HepG2 (cell line): ENCODE data around the gene CHRM5. TPM values are rescaled to one million over a fixed set of nuclear protein-coding genes. Genes with fewer than 3 reads are reported as not detected.

Source experiments
- AHDC1 ChIP-seq: sonication (generic); formaldehyde crosslinking; IDR thresholded peaks from 2 replicates; pipeline ENCODE4 v1.5.1; 2020; ENCODE audit warnings: mild to moderate bottlenecking, missing genetic modification reagents, borderline replicate concordance
- FOXM1 ChIP-seq: sonication (generic); formaldehyde crosslinking; IDR thresholded peaks from 2 replicates; pipeline ENCODE4 v1.5.0; 2020; ENCODE audit warnings: missing genetic modification reagents
- KDM4B ChIP-seq: sonication (generic); formaldehyde crosslinking; IDR thresholded peaks from 2 replicates; pipeline ENCODE4 v1.4.0; 2020; ENCODE audit warnings: missing genetic modification reagents
- PHF8 ChIP-seq: sonication (generic); formaldehyde crosslinking; IDR thresholded peaks from 2 replicates; pipeline ENCODE4 v1.5.0; 2020; ENCODE audit warnings: missing genetic modification reagents
- PRDM15 ChIP-seq: sonication (generic); formaldehyde crosslinking; IDR thresholded peaks from 2 replicates; pipeline ENCODE4 v1.4.0; 2020; ENCODE audit warnings: missing genetic modification reagents
- ZFP82 ChIP-seq: sonication (generic); formaldehyde crosslinking; IDR thresholded peaks from 2 replicates; pipeline ENCODE4 v1.5.1; 2020; ENCODE audit warnings: mild to moderate bottlenecking, missing genetic modification reagents, borderline replicate concordance
- ZKSCAN5 ChIP-seq: sonication (generic); formaldehyde crosslinking; IDR thresholded peaks from 2 replicates; pipeline ENCODE4 v1.5.1; 2020; ENCODE audit warnings: mild to moderate bottlenecking, missing genetic modification reagents
- ZNF121 ChIP-seq: sonication (generic); formaldehyde crosslinking; IDR thresholded peaks from 2 replicates; pipeline ENCODE4 v1.5.0; 2020; ENCODE audit warnings: mild to moderate bottlenecking, missing genetic modification reagents
- ZNF451 ChIP-seq: sonication (generic); formaldehyde crosslinking; IDR thresholded peaks from 2 replicates; pipeline ENCODE4 v1.5.0; 2020; ENCODE audit warnings: mild to moderate bottlenecking, missing genetic modification reagents
- polyA plus RNA-seq, 8 experiments: library from polyadenylated mRNA; depleted of rRNA in 3 of 8; stranded (reverse) in 7 of 8; unstranded in 1 of 8; fragments of >200 nt; fragmentation: Illumina TruSeq in 4 of 8; extraction: Trizol in 4 of 8; gene quantifications; 2 replicates each; pipeline versions ENCODE4 v1.2.1 to v1.2.3, GENCODE V29; 2011 to 2016; ENCODE audit warnings: low read depth in 4 of 8, missing spikeins in 1 of 8, mixed read lengths in 1 of 8; ENCODE audit not compliant: insufficient read depth in 1 of 8
- total RNA-seq, 5 experiments: library from RNA; depleted of rRNA; stranded (reverse); fragments of >200 nt; fragmentation: Illumina TruSeq; extraction: Trizol; gene quantifications; 2 replicates each; pipeline ENCODE4 v1.2.3, GENCODE V29; 2016; ENCODE audit warnings: low read depth in 1 of 5
- TF ChIP-seq, protein P1 (sequence below): sonication (generic); formaldehyde crosslinking; IDR thresholded peaks from 2 replicates; pipeline ENCODE4 v1.5.0; 2020; ENCODE audit warnings: missing genetic modification reagents
- TF ChIP-seq, protein P2 (sequence below): IDR thresholded peaks from 2 replicates; pipeline ENCODE4 v1.6.1; 2012; ENCODE audit warnings: inconsistent platforms
- TF ChIP-seq, protein P3 (sequence below): sonication (generic); formaldehyde crosslinking; IDR thresholded peaks from 2 replicates; pipeline ENCODE4 v1.5.1; 2020; ENCODE audit warnings: mild to moderate bottlenecking, missing genetic modification reagents, moderate library complexity
- TF ChIP-seq, protein P4 (sequence below): sonication (generic); formaldehyde crosslinking; IDR thresholded peaks from 2 replicates; pipeline ENCODE4 v1.4.0; 2020; ENCODE audit warnings: missing genetic modification reagents

The CHRM5 gene
- total and polyA plus RNA-seq, 2 of the 13 experiments (the other 11 are each of a cell fraction or from before 2014, with no cell fraction given): not detected

- TF ChIP-seq PRDM15 (CRISPR knock-in tag): 0 out of 2 replicates have a peak, but pooled peaks have one; percentile 16
- TF ChIP-seq, protein P1, sequence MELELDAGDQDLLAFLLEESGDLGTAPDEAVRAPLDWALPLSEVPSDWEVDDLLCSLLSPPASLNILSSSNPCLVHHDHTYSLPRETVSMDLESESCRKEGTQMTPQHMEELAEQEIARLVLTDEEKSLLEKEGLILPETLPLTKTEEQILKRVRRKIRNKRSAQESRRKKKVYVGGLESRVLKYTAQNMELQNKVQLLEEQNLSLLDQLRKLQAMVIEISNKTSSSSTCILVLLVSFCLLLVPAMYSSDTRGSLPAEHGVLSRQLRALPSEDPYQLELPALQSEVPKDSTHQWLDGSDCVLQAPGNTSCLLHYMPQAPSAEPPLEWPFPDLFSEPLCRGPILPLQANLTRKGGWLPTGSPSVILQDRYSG (CRISPR knock-in tag): 0 out of 2 replicates have a peak, but pooled peaks have one; percentile 52
- no peak; the same call in 1 of the 2 replicates for TF ChIP-seq FOXM1 (CRISPR knock-in tag)
- TF ChIP-seq, protein P2, sequence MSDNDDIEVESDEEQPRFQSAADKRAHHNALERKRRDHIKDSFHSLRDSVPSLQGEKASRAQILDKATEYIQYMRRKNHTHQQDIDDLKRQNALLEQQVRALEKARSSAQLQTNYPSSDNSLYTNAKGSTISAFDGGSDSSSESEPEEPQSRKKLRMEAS: peak; percentile 91
- TF ChIP-seq KDM4B: no peak
- TF ChIP-seq ZKSCAN5 (CRISPR knock-in tag): no peak
- TF ChIP-seq ZFP82 (CRISPR knock-in tag): 0 out of 2 replicates have a peak, but pooled peaks have one; percentile 33
- peak; percentile 78 for TF ChIP-seq ZNF451
- TF ChIP-seq, protein P3, sequence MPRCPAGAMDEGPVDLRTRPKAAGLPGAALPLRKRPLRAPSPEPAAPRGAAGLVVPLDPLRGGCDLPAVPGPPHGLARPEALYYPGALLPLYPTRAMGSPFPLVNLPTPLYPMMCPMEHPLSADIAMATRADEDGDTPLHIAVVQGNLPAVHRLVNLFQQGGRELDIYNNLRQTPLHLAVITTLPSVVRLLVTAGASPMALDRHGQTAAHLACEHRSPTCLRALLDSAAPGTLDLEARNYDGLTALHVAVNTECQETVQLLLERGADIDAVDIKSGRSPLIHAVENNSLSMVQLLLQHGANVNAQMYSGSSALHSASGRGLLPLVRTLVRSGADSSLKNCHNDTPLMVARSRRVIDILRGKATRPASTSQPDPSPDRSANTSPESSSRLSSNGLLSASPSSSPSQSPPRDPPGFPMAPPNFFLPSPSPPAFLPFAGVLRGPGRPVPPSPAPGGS (CRISPR knock-in tag): peak; percentile 56
- TF ChIP-seq ZNF121 (CRISPR knock-in tag): no peak
- TF ChIP-seq, protein P4, sequence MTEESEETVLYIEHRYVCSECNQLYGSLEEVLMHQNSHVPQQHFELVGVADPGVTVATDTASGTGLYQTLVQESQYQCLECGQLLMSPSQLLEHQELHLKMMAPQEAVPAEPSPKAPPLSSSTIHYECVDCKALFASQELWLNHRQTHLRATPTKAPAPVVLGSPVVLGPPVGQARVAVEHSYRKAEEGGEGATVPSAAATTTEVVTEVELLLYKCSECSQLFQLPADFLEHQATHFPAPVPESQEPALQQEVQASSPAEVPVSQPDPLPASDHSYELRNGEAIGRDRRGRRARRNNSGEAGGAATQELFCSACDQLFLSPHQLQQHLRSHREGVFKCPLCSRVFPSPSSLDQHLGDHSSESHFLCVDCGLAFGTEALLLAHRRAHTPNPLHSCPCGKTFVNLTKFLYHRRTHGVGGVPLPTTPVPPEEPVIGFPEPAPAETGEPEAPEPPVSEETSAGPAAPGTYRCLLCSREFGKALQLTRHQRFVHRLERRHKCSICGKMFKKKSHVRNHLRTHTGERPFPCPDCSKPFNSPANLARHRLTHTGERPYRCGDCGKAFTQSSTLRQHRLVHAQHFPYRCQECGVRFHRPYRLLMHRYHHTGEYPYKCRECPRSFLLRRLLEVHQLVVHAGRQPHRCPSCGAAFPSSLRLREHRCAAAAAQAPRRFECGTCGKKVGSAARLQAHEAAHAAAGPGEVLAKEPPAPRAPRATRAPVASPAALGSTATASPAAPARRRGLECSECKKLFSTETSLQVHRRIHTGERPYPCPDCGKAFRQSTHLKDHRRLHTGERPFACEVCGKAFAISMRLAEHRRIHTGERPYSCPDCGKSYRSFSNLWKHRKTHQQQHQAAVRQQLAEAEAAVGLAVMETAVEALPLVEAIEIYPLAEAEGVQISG (CRISPR knock-in tag): peak; percentile 70; the same call in 1 of the 2 replicates
- peak; percentile 85 for TF ChIP-seq PHF8
- TF ChIP-seq AHDC1 (CRISPR knock-in tag): no peak
Observed at GRCh38 chr15:34038023-34038870, 70.0 kb downstream of the CHRM5 start (continued).
